ENCODE results near the gene A2ML1. TPM values are rescaled to one million over a fixed set of nuclear protein-coding genes. Genes with fewer than 3 reads are reported as not detected.

A2ML1 gene
- polyA plus RNA-seq, 3 donors = not detected

GRCh38 chr12:8867009-8867408, 44.6 kb downstream of the A2ML1 start:
- Histone ChIP-seq H3K79me2 (ENCODE audit: insufficient read depth, low read length) (no peaks in the 10 kb centered on the region), H3K4me1 (ENCODE audit: control insufficient read depth in 1 of 2, insufficient read depth in 2 of 2, low read length in 2 of 2) (no peaks in the 10 kb centered on the region), H3K27ac (ENCODE audit: low read depth in 1 of 2, low read length in 2 of 2) (no peak overlapping the region), H3K36me3 (replicated peaks in 1 of 2; ENCODE audit: control insufficient read depth in 1 of 2, insufficient read depth in 2 of 2, low read length in 2 of 2) (no peaks in the 10 kb centered on the region), H3K9ac (ENCODE audit: insufficient read depth, low read length, poor library complexity, severe bottlenecking) (no peak overlapping the region), H3K9me3 (replicated peaks in 1 of 2; ENCODE audit: control insufficient read depth in 1 of 2, insufficient read depth in 1 of 2, low read length in 2 of 2) (no peaks in the 10 kb centered on the region), H2AFZ (ENCODE audit: insufficient read depth, low read depth, low read length, poor library complexity, severe bottlenecking) (no peak overlapping the region), H3K4me2 (replicated peaks; ENCODE audit: extremely low read depth, low read length, poor library complexity, severe bottlenecking) (no peak overlapping the region), H4K20me1 (ENCODE audit: insufficient read depth, low read length) (no peaks in the 10 kb centered on the region), H3K27me3 (ENCODE audit: control insufficient read depth in 2 of 2, insufficient read depth in 2 of 2, low read length in 2 of 2) (no peaks in the 10 kb centered on the region), H3K4me3 (replicated peaks in 1 of 3; ENCODE audit: low read depth in 2 of 3, low read length in 3 of 3) (no peak overlapping the region)
- Mint-ChIP-seq H3K9me3 (no peaks in the 10 kb centered on the region), H3K36me3 (no peaks in the 10 kb centered on the region), H3K27me3 (ENCODE audit: low read depth in 3 of 3) (peaks cover 0 to 2% (median 0%) of the 10 kb centered on the region in 3 donors), H3K4me1 (no peaks in the 10 kb centered on the region), H3K4me3 (no peak overlapping the region), H3K27ac (no peak overlapping the region)
- DNase-seq = no peak
- intact Hi-C loops (cut with micrococcal nuclease) = no loop called here
- TF ChIP-seq CTCF (IDR thresholded peaks at IDR 0.05) = no peak

- Histone ChIP-seq H3K4me3 (replicated peaks in 1 of 3; ENCODE audit: low read depth in 2 of 3, low read length in 3 of 3) (no peak overlapping the region), H3K9ac (ENCODE audit: insufficient read depth, low read length, poor library complexity, severe bottlenecking) (no peak overlapping the region), H3K4me2 (replicated peaks; ENCODE audit: extremely low read depth, low read length, poor library complexity, severe bottlenecking) (no peak overlapping the region), H3K27ac (ENCODE audit: low read depth in 1 of 2, low read length in 2 of 2) (no peak overlapping the region), H3K36me3 (replicated peaks in 1 of 2; ENCODE audit: control insufficient read depth in 1 of 2, insufficient read depth in 2 of 2, low read length in 2 of 2) (no peaks in the 10 kb centered on the region), H3K4me1 (ENCODE audit: control insufficient read depth in 1 of 2, insufficient read depth in 2 of 2, low read length in 2 of 2) (no peaks in the 10 kb centered on the region), H3K79me2 (ENCODE audit: insufficient read depth, low read length) (no peaks in the 10 kb centered on the region), H3K27me3 (ENCODE audit: control insufficient read depth in 2 of 2, insufficient read depth in 2 of 2, low read length in 2 of 2) (no peaks in the 10 kb centered on the region), H2AFZ (ENCODE audit: insufficient read depth, low read depth, low read length, poor library complexity, severe bottlenecking) (no peak overlapping the region), H4K20me1 (ENCODE audit: insufficient read depth, low read length) (no peaks in the 10 kb centered on the region), H3K9me3 (replicated peaks in 1 of 2; ENCODE audit: control insufficient read depth in 1 of 2, insufficient read depth in 1 of 2, low read length in 2 of 2) (no peaks in the 10 kb centered on the region)
- Mint-ChIP-seq H3K36me3 (no peaks in the 10 kb centered on the region), H3K4me1 (no peaks in the 10 kb centered on the region), H3K27ac (no peak overlapping the region), H3K9me3 (no peaks in the 10 kb centered on the region), H3K4me3 (no peak overlapping the region), H3K27me3 (ENCODE audit: low read depth in 3 of 3) (no peaks in the 10 kb centered on the region)
- TF ChIP-seq CTCF (IDR thresholded peaks at IDR 0.05) = no peak
- 96% methylated on average over 3 of the region's 6 CpGs for WGBS (ENCODE audit: insufficient coverage)
- no peak for DNase-seq
- intact Hi-C loops (cut with micrococcal nuclease) = no loop called here
Observed at GRCh38 chr12:8867786-8868185, 45.4 kb downstream of the A2ML1 start.
